Body of pancreas (tissue), 4 donors: ENCODE data around the gene CDC42BPA. TPM values are rescaled to one million over a fixed set of nuclear protein-coding genes. Genes with fewer than 3 reads are reported as not detected.

Experiments
- ATAC-seq: fragments of 150-250 bp; one replicate; pipeline ENCODE4 v1.9.1; 2016
- DNase-seq, 4 donors: peaks; one replicate each; pipeline ENCODE4 v3.0.0-alpha.2; 2019
- H3K27ac ChIP-seq, 4 donors: fragments of 200-600 bp; sonication (generic); 1 replicate in 3 of 4; 2 replicates in 1 of 4; pipeline versions ENCODE4 v1.5.1 to v1.6.1; 2016 to 2019; ENCODE audit warnings: mild to moderate bottlenecking in 1 of 4, mixed read lengths in 1 of 4, moderate library complexity in 1 of 4
- H3K27me3 ChIP-seq, 2 donors: fragments of 200-600 bp; sonication (generic); one replicate each; pipeline ENCODE4 v1.6.0; 2016; ENCODE audit warnings: mild to moderate bottlenecking in 1 of 2
- H3K36me3 ChIP-seq, 2 donors: fragments of 200-600 bp; sonication (generic); replicated peaks in 1 of 2; 2 replicates each; pipeline ENCODE4 v1.5.1; 2016; ENCODE audit warnings: low read depth in 2 of 2; ENCODE audit not compliant: insufficient read depth in 1 of 2
- H3K4me1 ChIP-seq: fragments of 200-600 bp; sonication (generic); one replicate; pipeline ENCODE4 v1.6.0; 2016
- H3K4me3 ChIP-seq, 2 donors: fragments of 200-600 bp; sonication (generic); 1 replicate in 1 of 2; 2 replicates in 1 of 2; pipeline ENCODE4 v1.5.1; 2016 to 2019
- H3K9me3 ChIP-seq, 3 donors: fragments of 200-600 bp; sonication (generic); 1 replicate in 2 of 3; 2 replicates in 1 of 3; pipeline ENCODE4 v1.5.1; 2016
- POLR2A ChIP-seq, 3 donors: fragments of 450-650 bp; IDR thresholded peaks; one replicate each; pipeline ENCODE4 v1.6.1; 2016; ENCODE audit warnings: antibody characterized with exemption in 3 of 3, mild to moderate bottlenecking in 2 of 3
- WGBS, 2 donors: methylation state at CpG; one replicate each; pipeline ENCODE4 v1.1.5; 2017; 5-methylcytosine and 5-hydroxymethylcytosine counted together
- intact Hi-C: fragments of 100-400 bp; cut with DNase I; formaldehyde crosslinking; loops from one replicate; pipeline ENCODE4 v1.15.1; 2023
- total RNA-seq, 2 donors: library from RNA; depleted of rRNA; stranded (reverse); fragments of >200 nt; gene quantifications; one replicate each; pipeline ENCODE4 v1.1.0, GENCODE V29; 2016
- TF ChIP-seq, protein P1 (sequence below), 7 experiments: fragments of 450-650 bp in 4 of 7; fragments of 200-600 bp in 3 of 7; sonication (generic) in 3 of 7; IDR thresholded peaks; one replicate each; pipeline ENCODE4 v1.5.1; 2016 to 2019; ENCODE audit warnings: antibody characterized with exemption in 7 of 7

CDC42BPA gene
- total RNA-seq, 2 donors from 2014 or later, result 35.9 to 37.6 TPM

GRCh38 chr1:227072991-227073390 is 245.3 kb downstream of the CDC42BPA start:
- H3K9me3 ChIP-seq, result no peaks in the 10 kb centered on the region
- H3K4me1 ChIP-seq, result no peaks in the 10 kb centered on the region
- H3K27me3 ChIP-seq, result no peaks in the 10 kb centered on the region
- ATAC-seq, result no peak
- no peak overlapping the region for H3K4me3 ChIP-seq
- no peak for DNase-seq
- 66 to 68% methylated on average over 2 of the region's 2 CpGs for WGBS, 2 donors
- H3K27ac ChIP-seq, result peak overlapping the region in 1 of 4 donors; percentile 5
- H3K36me3 ChIP-seq, result no peaks in the 10 kb centered on the region
- TF ChIP-seq POLR2A (IDR thresholded peaks at IDR 0.05), result no peak
- TF ChIP-seq, protein P1, sequence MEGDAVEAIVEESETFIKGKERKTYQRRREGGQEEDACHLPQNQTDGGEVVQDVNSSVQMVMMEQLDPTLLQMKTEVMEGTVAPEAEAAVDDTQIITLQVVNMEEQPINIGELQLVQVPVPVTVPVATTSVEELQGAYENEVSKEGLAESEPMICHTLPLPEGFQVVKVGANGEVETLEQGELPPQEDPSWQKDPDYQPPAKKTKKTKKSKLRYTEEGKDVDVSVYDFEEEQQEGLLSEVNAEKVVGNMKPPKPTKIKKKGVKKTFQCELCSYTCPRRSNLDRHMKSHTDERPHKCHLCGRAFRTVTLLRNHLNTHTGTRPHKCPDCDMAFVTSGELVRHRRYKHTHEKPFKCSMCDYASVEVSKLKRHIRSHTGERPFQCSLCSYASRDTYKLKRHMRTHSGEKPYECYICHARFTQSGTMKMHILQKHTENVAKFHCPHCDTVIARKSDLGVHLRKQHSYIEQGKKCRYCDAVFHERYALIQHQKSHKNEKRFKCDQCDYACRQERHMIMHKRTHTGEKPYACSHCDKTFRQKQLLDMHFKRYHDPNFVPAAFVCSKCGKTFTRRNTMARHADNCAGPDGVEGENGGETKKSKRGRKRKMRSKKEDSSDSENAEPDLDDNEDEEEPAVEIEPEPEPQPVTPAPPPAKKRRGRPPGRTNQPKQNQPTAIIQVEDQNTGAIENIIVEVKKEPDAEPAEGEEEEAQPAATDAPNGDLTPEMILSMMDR (IDR thresholded peaks at IDR 0.05), result no peak
- intact Hi-C loops, result no loop called here

GRCh38 chr1:227071895-227072587 is 246.3 kb downstream of the CDC42BPA start:
- no peak for TF ChIP-seq POLR2A (IDR thresholded peaks at IDR 0.05)
- TF ChIP-seq, protein P1 (IDR thresholded peaks at IDR 0.05), result no peak
- 76 to 79% methylated on average over 4 of the region's 4 CpGs for WGBS, 2 donors
- intact Hi-C loops, result no loop called here
- DNase-seq (no peak), ATAC-seq (no peak)
- H3K27ac ChIP-seq, result no peak overlapping the region
- no peaks in the 10 kb centered on the region for H3K27me3 ChIP-seq
- H3K4me1 ChIP-seq, result no peaks in the 10 kb centered on the region
- no peaks in the 10 kb centered on the region for H3K9me3 ChIP-seq
- no peaks in the 10 kb centered on the region for H3K36me3 ChIP-seq
- H3K4me3 ChIP-seq, result no peak overlapping the region

DNA sequence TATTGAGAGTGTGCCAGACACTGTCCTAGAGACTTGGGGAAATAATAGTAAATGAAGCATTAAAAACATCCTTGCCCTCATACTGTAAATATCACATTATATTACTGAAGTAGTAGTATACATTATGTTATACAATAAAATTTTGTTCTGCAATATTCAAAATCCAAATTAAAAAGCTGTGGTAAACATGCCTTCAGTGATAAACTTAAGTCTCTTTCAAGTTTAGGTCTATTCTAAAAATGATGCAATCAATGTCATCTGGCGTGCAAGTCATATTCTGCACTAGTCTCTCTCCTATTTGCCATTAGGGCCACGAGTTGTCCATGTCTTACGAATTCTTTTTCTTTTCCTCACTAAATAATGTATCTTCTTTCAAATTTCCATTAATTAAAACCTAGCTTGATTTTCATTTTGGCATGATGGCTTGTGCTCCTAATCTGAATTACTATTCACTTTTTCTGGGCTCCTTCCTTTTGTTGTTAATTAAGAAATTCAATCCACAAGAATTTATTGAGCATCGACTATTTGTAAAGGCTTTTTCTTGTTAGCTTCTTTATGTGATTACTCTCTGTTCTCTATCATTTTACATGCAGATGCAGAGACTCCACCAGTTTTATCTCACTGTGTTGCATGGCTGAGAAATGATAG is 247.5 kb downstream of the CDC42BPA start:
- Histone ChIP-seq H3K27ac (no peak overlapping the region), H3K27me3 (no peaks in the 10 kb centered on the region), H3K4me1 (no peaks in the 10 kb centered on the region), H3K36me3 (no peaks in the 10 kb centered on the region), H3K4me3 (no peak overlapping the region), H3K9me3 (no peaks in the 10 kb centered on the region)
- TF ChIP-seq, protein P1 (IDR thresholded peaks at IDR 0.05), result no peak
- TF ChIP-seq POLR2A (IDR thresholded peaks at IDR 0.05), result no peak
- WGBS, 2 donors, result 90 to 96% methylated on average over 4 of the region's 4 CpGs
- DNase-seq, result no peak
- intact Hi-C loops, result no loop called here
- ATAC-seq, result no peak

- no peaks in the 10 kb centered on the region for H3K9me3 ChIP-seq
- ATAC-seq (no peak), DNase-seq (no peak)
- no peaks in the 10 kb centered on the region for H3K36me3 ChIP-seq
- WGBS, 2 donors, result 86 to 92% methylated on average over 2 of the region's 2 CpGs
- H3K4me1 ChIP-seq, result no peaks in the 10 kb centered on the region
- intact Hi-C loops, result no loop called here
- H3K27ac ChIP-seq, result no peak overlapping the region
- no peaks in the 10 kb centered on the region for H3K27me3 ChIP-seq
- H3K4me3 ChIP-seq, result no peak overlapping the region
- TF ChIP-seq, protein P1 (IDR thresholded peaks at IDR 0.05), result no peak
- TF ChIP-seq POLR2A (IDR thresholded peaks at IDR 0.05), result no peak
These were observed 248.8 kb downstream of the CDC42BPA start for GRCh38 chr1:227069490-227069889.
